MCF 10A (cell line): ENCODE measurements around the gene RELCH. TPM values are rescaled to one million over a fixed set of nuclear protein-coding genes. Genes with fewer than 3 reads are reported as not detected.
A peak's percentile ranks its signal among the peaks of the same experiment; 100 is the strongest.

ENCODE experiments used
- BruUV-seq: library from RNA; stranded (reverse); fragments of 400-500 nt; replicated peaks from 2 replicates; lab custom pipeline; 2021; lab: Mats Ljungman, UMichigan
- CTCF ChIA-PET: fragments of 300-600 bp; sonication (Branson Sonifier 250); formaldehyde crosslinking; extraction: SDS; loops from one replicate; lab custom pipeline; 2021; ENCODE audit warnings: antibody characterized with exemption, inconsistent platforms; lab: Yijun Ruan, JAX
- POLR2A ChIA-PET: fragments of 300-600, 350-650 bp; sonication (Branson Sonifier 250); formaldehyde crosslinking; extraction: SDS; loops from one replicate; lab custom pipeline; 2020; ENCODE audit warnings: antibody characterized with exemption, inconsistent platforms; lab: Yijun Ruan, JAX
- DNase-seq: peaks from one replicate; pipeline ENCODE4 v3.0.0-alpha.2; 2018; ENCODE audit not compliant: unreplicated experiment
- H3K27ac Mint-ChIP-seq: one replicate; pipeline ENCODE4 v1.8.0; 2022; ENCODE audit warnings: mild to moderate bottlenecking, low read depth, mixed read lengths; ENCODE audit not compliant: unreplicated experiment
- H3K27me3 Mint-ChIP-seq: one replicate; pipeline ENCODE4 v1.8.0; 2022; ENCODE audit warnings: mixed read lengths; ENCODE audit not compliant: insufficient read depth, unreplicated experiment
- H3K36me3 Mint-ChIP-seq: one replicate; pipeline ENCODE4 v1.8.0; 2022; ENCODE audit warnings: mild to moderate bottlenecking, moderate library complexity, mixed read lengths; ENCODE audit not compliant: insufficient read depth, unreplicated experiment
- H3K4me1 Mint-ChIP-seq: one replicate; pipeline ENCODE4 v1.8.0; 2022; ENCODE audit warnings: mixed read lengths; ENCODE audit not compliant: insufficient read depth, unreplicated experiment
- H3K4me3 Mint-ChIP-seq: one replicate; pipeline ENCODE4 v1.8.0; 2022; ENCODE audit warnings: mild to moderate bottlenecking, moderate library complexity, mixed read lengths; ENCODE audit not compliant: unreplicated experiment
- H3K9me3 Mint-ChIP-seq: one replicate; pipeline ENCODE4 v1.8.0; 2022; ENCODE audit warnings: mixed read lengths; ENCODE audit not compliant: unreplicated experiment
- CTCF ChIP-seq: fragments of 200-600 bp; IDR thresholded peaks from one replicate; pipeline ENCODE4 v1.8.0; 2022; ENCODE audit warnings: antibody characterized with exemption, mild to moderate bottlenecking; ENCODE audit not compliant: unreplicated experiment
- intact Hi-C: fragments of 100-400 bp; cut with micrococcal nuclease; formaldehyde crosslinking; loops from 2 replicates; pipeline ENCODE4 v1.14.1; 2022
- total RNA-seq: library from RNA; stranded (reverse); gene quantifications from 2 replicates; pipeline ENCODE4 v1.2.3, GENCODE V29; 2022

Gene RELCH
- total RNA-seq, 1 experiment from 2014 or later = 24.7 TPM

- ChIA-PET POLR2A (interaction anchor here (1.4 kb wide), 1 partner anchor 93 kb away, joined by 3 read pairs; the partner anchor contains the start of genes PIGN and RELCH), CTCF (interaction anchor here (0.7 to 1.5 kb wide), 5 partner anchors 31 to 940 kb away, joined by 3 to 4 read pairs (median 3); no protein-coding TSS in a partner anchor)
- Mint-ChIP-seq H3K36me3 (peaks cover 23% of the 10 kb centered on the region), H3K27ac (no peak overlapping the region), H3K4me3 (no peak overlapping the region), H3K9me3 (no peaks in the 10 kb centered on the region), H3K4me1 (peaks cover 11% of the 10 kb centered on the region), H3K27me3 (no peaks in the 10 kb centered on the region)
- no TSS peak for BruUV-seq
- intact Hi-C loops = no loop called here
- no peak for DNase-seq
- TF ChIP-seq CTCF = no peak
Observed at GRCh38 chr18:62280058-62280457, 93.0 kb downstream of the RELCH start.

DNA sequence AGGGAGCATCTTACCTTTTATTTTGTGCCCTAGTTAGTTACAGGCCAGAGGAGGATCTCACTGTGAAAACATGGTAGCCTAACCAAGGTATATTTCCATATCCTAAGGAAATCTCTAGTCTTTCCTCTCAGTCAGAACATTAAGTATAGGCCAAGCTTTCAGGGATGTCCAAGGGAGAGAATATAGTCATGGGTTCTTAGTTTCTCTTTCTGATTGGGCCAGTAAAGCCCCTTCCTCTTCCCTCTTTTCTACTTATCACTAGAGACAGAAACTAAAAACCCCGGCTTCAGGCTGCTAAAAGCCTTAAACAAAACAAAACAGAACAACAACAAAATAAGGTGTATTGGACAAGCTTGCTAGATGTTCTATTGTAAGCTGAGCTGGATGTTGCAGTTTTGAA lies 93.7 kb downstream of the RELCH start:
- Mint-ChIP-seq H3K4me1 (peaks cover 11% of the 10 kb centered on the region), H3K27me3 (no peaks in the 10 kb centered on the region), H3K36me3 (peaks cover 26% of the 10 kb centered on the region), H3K4me3 (no peak overlapping the region), H3K9me3 (no peaks in the 10 kb centered on the region), H3K27ac (no peak overlapping the region)
- no peak for DNase-seq
- POLR2A ChIA-PET = interaction anchor here (0.9 to 1.4 kb wide), 2 partner anchors 94 to 302 kb away, joined by 3 read pairs; partner anchors contain the start of genes PIGN and RELCH
- intact Hi-C loops = no loop called here
- CTCF ChIA-PET = interaction anchor here (0.7 to 1.5 kb wide), 4 partner anchors 32 to 941 kb away, joined by 3 to 4 read pairs (median 3); no protein-coding TSS in a partner anchor
- no peak for TF ChIP-seq CTCF
- no TSS peak for BruUV-seq

- POLR2A ChIA-PET = interaction anchor here (0.5 kb wide), 1 partner anchor 1496 kb away, joined by 3 read pairs; no protein-coding TSS in a partner anchor
- Mint-ChIP-seq H3K36me3 (peaks cover 26% of the 10 kb centered on the region), H3K4me3 (no peak overlapping the region), H3K27me3 (no peaks in the 10 kb centered on the region), H3K27ac (peak overlapping the region; percentile 27), H3K9me3 (no peaks in the 10 kb centered on the region), H3K4me1 (peaks cover 11% of the 10 kb centered on the region)
- no peak for TF ChIP-seq CTCF
- DNase-seq = peak; percentile 80
- intact Hi-C loops = no loop called here
- BruUV-seq = no TSS peak
- CTCF ChIA-PET = no interaction called here
Observed at GRCh38 chr18:62281684-62282083, 94.6 kb downstream of the RELCH start.

- no TSS peak for BruUV-seq
Observed at GRCh38 chr18:62282188-62282629, 95.2 kb downstream of the RELCH start.

More at GRCh38 chr18:62282188-62282629, 95.2 kb downstream of the RELCH start:
- DNase-seq = peak; percentile 33
- Mint-ChIP-seq H3K4me1 (peaks cover 11% of the 10 kb centered on the region), H3K4me3 (peak overlapping the region; percentile 16), H3K9me3 (no peaks in the 10 kb centered on the region), H3K36me3 (peaks cover 26% of the 10 kb centered on the region), H3K27ac (peak overlapping the region; percentile 27), H3K27me3 (no peaks in the 10 kb centered on the region)
- CTCF ChIA-PET = interaction anchor here (1.3 kb wide), 1 partner anchor 98 kb away, joined by 4 read pairs; no protein-coding TSS in a partner anchor
- no peak for TF ChIP-seq CTCF
- POLR2A ChIA-PET = no interaction called here
- intact Hi-C loops = no loop called here
